Right kidney (tissue), 1 donor: ENCODE measurements around the gene THRAP3.
A peak's percentile ranks its signal among the peaks of the same experiment; 100 is the strongest.
"Not testable (repeated sequence)": the region's sequence is repeated elsewhere in the genome, so short reads cannot be mapped to it uniquely, and the experiment has no call there.

ENCODE experiments used
- DNase-seq: peaks from one replicate; pipeline ENCODE4 v3.0.0-alpha.2; 2016

Gene THRAP3

DNA sequence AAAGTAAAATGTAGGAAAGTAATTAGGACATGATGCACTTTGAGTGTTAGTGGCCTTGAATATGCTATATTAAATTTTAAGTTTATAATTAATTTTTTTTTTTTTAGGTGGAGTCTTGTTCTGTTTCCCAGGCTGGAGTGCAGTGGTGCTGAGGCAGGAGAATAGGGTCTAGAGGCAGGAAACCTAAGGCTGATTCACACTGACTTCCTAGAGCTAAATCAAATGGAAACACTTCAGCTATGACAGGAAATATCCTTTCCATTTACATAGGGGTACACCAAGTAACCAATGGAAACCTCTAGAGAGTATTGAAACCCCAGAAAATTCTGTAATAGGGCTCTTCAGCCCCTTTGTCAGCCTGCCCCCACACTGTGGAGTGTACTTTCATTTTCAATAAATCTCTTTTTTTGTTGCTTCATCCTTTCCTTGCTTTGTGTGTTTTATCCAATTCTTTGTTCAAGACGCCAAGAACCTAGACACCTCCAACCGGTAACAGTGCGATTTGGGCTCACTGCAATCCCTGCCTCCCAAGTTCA lies 17.9 kb upstream of the THRAP3 start:
- no peak for DNase-seq

- no peak for DNase-seq
These were observed 16.9 kb upstream of the THRAP3 start for GRCh38 chr1:36207339-36207738.

DNA sequence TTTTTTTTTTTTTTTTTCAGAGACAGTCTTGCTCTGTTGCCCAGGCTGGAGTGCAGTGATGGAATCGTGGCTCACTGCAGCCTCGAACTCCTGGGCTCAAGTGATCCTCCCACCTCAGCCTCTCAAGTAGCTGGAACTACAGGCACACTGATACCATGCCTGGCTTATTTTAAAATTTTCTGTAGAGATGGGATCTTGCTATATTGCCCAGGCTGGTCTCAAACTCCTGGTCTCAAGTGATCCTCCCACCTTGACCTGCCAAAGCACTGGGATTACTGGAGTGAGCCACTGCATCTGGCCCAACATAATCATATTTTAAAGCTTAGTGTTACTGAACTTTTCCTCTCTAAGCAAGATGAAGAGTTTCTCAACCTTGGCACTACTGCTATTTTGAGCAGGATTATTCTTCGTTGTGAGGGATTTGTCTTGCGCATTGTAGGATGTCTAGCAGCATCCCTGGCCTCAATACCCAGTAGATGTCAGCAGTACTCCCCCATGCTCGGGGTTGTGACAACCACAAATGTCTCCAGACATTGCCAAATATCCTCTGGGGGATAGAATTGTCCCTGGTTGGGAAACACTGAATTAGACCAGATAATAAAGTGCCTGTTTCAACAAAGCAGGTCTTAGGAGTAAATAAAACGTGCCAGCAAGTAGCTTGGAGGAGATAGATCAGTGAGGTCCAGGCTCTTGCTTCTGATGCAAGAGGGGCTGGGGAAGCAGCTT lies 15.1 kb upstream of the THRAP3 start:
- DNase-seq = no peak

DNA sequence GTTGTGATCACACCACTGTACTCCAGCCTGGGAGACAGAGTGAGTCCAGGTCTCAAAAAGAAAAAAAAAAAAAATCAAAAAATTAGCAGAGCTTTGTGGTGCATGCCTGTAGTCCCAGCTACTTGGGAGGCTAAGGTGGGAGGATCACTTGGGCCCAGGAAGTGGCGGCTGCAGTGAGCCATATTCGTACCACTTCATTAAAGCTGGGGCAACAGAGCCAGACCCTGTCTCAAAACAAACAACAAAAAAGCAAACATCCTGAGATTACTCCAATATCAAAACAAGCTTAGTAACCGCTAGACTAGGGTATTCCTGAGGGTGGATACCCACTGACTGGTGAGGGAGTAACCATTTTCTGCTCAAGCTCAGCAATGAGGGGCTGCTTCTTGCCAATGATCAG lies 12.9 kb upstream of the THRAP3 start:
- no peak for DNase-seq

- no peak for DNase-seq
These were observed 12.4 kb upstream of the THRAP3 start for GRCh38 chr1:36211841-36212240.

- DNase-seq = no peak
These were observed 11.5 kb upstream of the THRAP3 start for GRCh38 chr1:36212782-36213181.

DNA sequence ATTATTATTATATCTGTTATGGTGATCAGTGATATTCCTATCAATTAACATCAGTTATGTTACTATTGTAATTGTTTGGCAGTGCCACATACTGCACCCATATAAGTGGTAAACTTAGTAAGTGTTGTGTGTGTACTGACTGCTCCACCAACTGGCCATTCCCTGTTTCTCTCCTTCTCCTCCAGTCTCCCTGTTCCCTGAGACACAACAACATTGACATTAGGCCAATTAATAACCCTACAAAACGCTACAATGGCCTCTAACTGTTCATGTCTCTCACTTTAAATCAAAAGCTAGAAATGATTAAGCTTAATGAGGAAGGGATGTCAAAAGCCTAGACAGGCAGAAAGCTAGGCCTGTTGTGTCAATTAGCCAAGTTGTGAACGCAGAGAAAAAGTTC lies 6.6 kb upstream of the THRAP3 start:
- no peak for DNase-seq

- DNase-seq = not testable (repeated sequence)
These were observed 2.3 kb upstream of the THRAP3 start for GRCh38 chr1:36221901-36222300.

- DNase-seq = no peak
These were observed 1.5 kb upstream of the THRAP3 start for GRCh38 chr1:36222481-36223380.

- no peak for DNase-seq
These were observed 755 bp upstream of the THRAP3 start for GRCh38 chr1:36223381-36223995.

- peak; percentile 99 for DNase-seq
These were observed 467 bp downstream of the THRAP3 start for GRCh38 chr1:36224537-36225282.

DNA sequence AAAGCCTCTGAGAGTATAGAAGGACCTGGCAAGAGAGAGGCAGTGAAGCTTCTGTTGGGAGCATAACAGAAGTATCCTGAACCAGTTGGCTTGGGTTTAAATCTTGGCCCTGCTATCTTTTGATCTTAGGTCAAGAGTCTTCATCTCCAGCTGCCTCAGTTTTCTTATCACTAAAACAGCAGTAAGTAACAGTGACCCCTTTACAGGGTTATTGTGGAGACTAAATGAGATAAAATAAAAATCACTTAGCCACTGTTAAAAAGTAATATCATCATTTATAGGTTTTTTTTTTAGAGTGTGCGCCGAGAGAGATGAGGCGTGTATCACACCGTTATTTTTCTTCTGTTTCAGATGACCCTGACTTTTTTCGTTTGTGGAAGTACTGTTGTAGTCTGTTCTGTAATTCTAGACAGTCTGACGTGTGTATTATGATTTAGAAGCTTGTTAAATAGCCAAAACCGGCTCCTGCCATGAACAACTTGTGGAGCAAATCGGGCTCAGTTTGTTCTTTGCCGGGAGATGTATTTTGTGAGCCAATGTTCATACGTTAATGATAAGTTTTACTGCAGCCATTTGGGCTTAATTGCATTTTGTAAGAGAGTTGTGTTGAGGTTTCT lies 1.1 kb downstream of the THRAP3 start:
- no peak for DNase-seq

- not testable (repeated sequence) for DNase-seq
These were observed 6.0 kb downstream of the THRAP3 start for GRCh38 chr1:36230279-36230678.

DNA sequence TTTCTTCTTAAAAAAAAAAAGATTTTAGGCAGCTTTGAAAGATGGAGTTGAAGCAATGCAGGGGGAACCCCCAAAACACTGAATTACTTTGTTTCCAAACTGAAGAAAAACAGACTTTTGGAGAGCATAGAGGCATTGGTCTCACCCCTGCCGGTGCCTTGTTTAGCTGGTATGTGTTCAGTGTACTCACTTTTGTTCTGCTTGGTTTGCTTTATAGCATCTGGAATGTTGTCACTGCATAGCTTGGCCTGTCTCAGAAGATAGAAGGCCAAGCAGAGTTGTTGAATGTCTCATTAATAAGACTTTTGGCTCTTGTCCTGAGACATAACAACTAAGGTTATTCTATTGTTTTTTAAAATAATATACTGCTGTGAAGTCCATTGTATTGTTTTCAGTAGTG lies 6.9 kb downstream of the THRAP3 start:
- DNase-seq = no peak

GRCh38 chr1:36232212-36233095 lies 8.2 kb downstream of the THRAP3 start:
- DNase-seq = no peak

DNA sequence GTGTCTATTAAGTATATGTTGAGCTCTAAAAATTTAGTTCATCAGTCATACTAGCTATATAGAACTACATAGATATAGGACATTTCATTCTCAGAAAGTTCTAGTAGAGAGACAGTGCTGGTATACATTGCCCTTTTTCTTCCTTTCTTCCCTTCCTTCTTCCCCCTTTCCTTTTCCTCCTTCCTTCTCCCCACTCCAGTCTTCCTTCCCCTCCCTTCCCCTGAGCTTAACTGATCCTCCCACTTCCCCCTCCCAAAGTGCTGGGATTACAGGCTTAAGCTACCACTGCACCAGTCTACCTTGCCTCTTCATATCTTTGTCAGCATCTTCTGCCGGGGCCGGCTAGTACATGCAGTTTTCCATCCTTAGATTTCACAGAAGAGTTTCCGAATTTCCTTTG lies 12.1 kb downstream of the THRAP3 start:
- no peak for DNase-seq

DNA sequence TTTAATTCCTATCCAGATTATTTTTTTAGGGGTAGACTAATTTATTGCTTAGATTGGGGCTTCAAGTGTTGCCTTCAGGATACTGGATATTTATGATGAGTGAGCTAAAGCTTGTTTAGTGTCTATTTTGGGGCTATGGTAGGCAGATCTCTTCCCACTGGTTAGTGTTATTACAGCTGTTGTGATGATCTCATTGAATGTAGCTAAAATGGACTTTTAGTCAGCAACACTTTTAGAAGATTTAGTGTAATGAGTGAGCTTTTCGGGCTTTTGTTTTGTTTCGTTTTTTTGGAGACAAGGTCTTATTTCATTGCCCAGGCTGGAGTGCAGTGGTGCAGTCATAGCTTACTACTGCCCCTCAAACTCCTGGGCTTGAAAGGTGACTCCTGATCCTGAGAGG lies 14.2 kb downstream of the THRAP3 start:
- no peak for DNase-seq

GRCh38 chr1:36239941-36240637 lies 15.8 kb downstream of the THRAP3 start:
- no peak for DNase-seq

DNA sequence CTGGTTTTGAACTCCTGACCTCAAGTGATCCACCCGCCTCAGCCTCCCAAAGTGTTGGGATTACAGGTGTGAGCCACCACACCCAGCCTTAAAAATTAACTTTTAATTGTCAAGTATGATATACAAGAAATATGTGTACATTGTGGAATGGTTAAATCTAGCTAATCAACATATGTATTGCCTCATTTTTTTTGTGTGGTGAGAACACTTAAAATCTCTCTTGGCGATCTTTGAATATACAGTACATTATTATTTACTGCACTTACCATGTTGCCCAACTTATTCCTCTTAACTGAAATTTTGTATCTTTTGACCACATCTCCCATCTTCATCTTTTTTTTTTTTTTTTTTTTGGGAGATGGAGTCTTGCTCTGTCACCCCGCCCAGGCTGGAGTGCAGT lies 23.3 kb downstream of the THRAP3 start:
- no peak for DNase-seq

- DNase-seq = no peak
These were observed 24.1 kb downstream of the THRAP3 start for GRCh38 chr1:36248250-36248894.
